ENCODE measurements around the gene PXN. TPM values are rescaled to one million over a fixed set of nuclear protein-coding genes. Genes with fewer than 3 reads are reported as not detected.
"Not testable (repeated sequence)": the region's sequence is repeated elsewhere in the genome, so short reads cannot be mapped to it uniquely, and the experiment has no call there.

The PXN gene
- total RNA-seq, 2 donors from 2014 or later, result 133 to 142 TPM

- no peak overlapping the region for H3K4me3 ChIP-seq
- no peaks in the 10 kb centered on the region for H3K4me1 ChIP-seq
- no peak for TF ChIP-seq CTCF (IDR thresholded peaks at IDR 0.05)
- no peak overlapping the region for H3K9ac ChIP-seq (ENCODE audit: low read depth in 2 of 2, low read length in 2 of 2)
- H3K27me3 ChIP-seq, result no peaks in the 10 kb centered on the region
- no peaks in the 10 kb centered on the region for H3K9me3 ChIP-seq
- intact Hi-C loops (cut with DNase I), result no loop called here
- H3K36me3 ChIP-seq, result no peaks in the 10 kb centered on the region
- H3K27ac ChIP-seq, result no peak overlapping the region
- DNase-seq, result no peak
Observed at GRCh38 chr12:120247183-120247582, 18.3 kb downstream of the PXN start.

GRCh38 chr12:120246705-120247104, 18.8 kb downstream of the PXN start:
- not testable (repeated sequence) for H3K4me1 ChIP-seq; H3K9ac ChIP-seq (ENCODE audit: low read depth in 2 of 2, low read length in 2 of 2)

GRCh38 chr12:120242971-120243699, 22.4 kb downstream of the PXN start:
- intact Hi-C loops (cut with DNase I), result no loop called here
- H3K36me3 ChIP-seq, result no peaks in the 10 kb centered on the region
- TF ChIP-seq CTCF (IDR thresholded peaks at IDR 0.05), result no peak
- no peak for DNase-seq
- H3K9me3 ChIP-seq, result no peaks in the 10 kb centered on the region
- no peak overlapping the region for H3K4me3 ChIP-seq
- no peaks in the 10 kb centered on the region for H3K4me1 ChIP-seq
- H3K27me3 ChIP-seq, result no peaks in the 10 kb centered on the region
- no peak overlapping the region for H3K27ac ChIP-seq
- H3K9ac ChIP-seq (ENCODE audit: low read depth in 2 of 2, low read length in 2 of 2), result no peak overlapping the region

More at GRCh38 chr12:120246705-120247104, 18.8 kb downstream of the PXN start:
- H3K36me3 ChIP-seq; H3K9me3 ChIP-seq; H3K27ac ChIP-seq; intact Hi-C loops (cut with DNase I); H3K4me3 ChIP-seq; H3K27me3 ChIP-seq; DNase-seq: not testable (repeated sequence)

- H3K27me3 ChIP-seq, result no peaks in the 10 kb centered on the region
- intact Hi-C loops (cut with DNase I), result no loop called here
- no peaks in the 10 kb centered on the region for H3K9me3 ChIP-seq
- no peaks in the 10 kb centered on the region for H3K36me3 ChIP-seq
- no peak overlapping the region for H3K27ac ChIP-seq
- H3K4me1 ChIP-seq, result no peaks in the 10 kb centered on the region
- H3K4me3 ChIP-seq, result no peak overlapping the region
- H3K9ac ChIP-seq (ENCODE audit: low read depth in 2 of 2, low read length in 2 of 2), result no peak overlapping the region
- DNase-seq, result no peak
- TF ChIP-seq CTCF (IDR thresholded peaks at IDR 0.05), result no peak
Observed at GRCh38 chr12:120242275-120242799, 23.2 kb downstream of the PXN start.

- DNase-seq, result no peak
- Histone ChIP-seq H3K9me3 (no peaks in the 10 kb centered on the region), H3K9ac (ENCODE audit: low read depth in 2 of 2, low read length in 2 of 2) (no peak overlapping the region), H3K27me3 (no peaks in the 10 kb centered on the region), H3K36me3 (no peaks in the 10 kb centered on the region), H3K4me3 (no peak overlapping the region), H3K4me1 (no peaks in the 10 kb centered on the region), H3K27ac (no peak overlapping the region)
- intact Hi-C loops (cut with DNase I), result no loop called here
- TF ChIP-seq CTCF (IDR thresholded peaks at IDR 0.05), result no peak
Observed at GRCh38 chr12:120241561-120242274, 23.8 kb downstream of the PXN start.

GRCh38 chr12:120240495-120240833, 25.1 kb downstream of the PXN start:
- no peak overlapping the region for H3K9ac ChIP-seq (ENCODE audit: low read depth in 2 of 2, low read length in 2 of 2)
- intact Hi-C loops (cut with DNase I), result no loop called here
- H3K36me3 ChIP-seq, result no peaks in the 10 kb centered on the region
- no peaks in the 10 kb centered on the region for H3K4me1 ChIP-seq
- TF ChIP-seq CTCF (IDR thresholded peaks at IDR 0.05), result no peak
- no peaks in the 10 kb centered on the region for H3K27me3 ChIP-seq
- no peak overlapping the region for H3K27ac ChIP-seq
- H3K4me3 ChIP-seq, result no peak overlapping the region
- no peak for DNase-seq
- H3K9me3 ChIP-seq, result no peaks in the 10 kb centered on the region
